Measurements from ENCODE around the gene TTC23L.

Gene TTC23L

DNA sequence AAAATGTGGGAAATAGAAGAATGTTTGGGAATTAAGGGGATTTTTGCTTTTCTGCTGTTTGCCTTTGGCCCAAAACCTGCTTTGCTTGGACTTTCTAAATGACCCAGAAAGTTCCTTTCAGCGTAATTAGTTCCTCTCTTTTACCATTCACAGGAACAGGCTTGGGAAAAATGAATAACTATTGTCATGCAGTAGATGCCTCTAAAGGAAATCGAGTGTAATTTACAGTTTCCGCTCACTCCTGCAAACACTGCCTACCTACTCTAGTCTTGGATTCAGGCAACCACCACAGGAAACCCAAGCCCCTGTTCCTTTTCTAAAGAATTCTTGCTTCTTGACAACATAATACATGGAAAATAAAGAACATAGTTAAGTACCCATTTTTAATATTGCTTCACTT is 25.0 kb downstream of the TTC23L start:
- no peak for DNase-seq (ENCODE audit: insufficient read length, low spot score)
- no peak for FAIRE-seq
- TF ChIP-seq POLR2AphosphoS5 (IDR thresholded peaks at IDR 0.05; ENCODE audit: low read depth, low read length) (no peak), POLR2A (IDR thresholded peaks at IDR 0.05; ENCODE audit: low read depth, low read length) (no peak)

DNA sequence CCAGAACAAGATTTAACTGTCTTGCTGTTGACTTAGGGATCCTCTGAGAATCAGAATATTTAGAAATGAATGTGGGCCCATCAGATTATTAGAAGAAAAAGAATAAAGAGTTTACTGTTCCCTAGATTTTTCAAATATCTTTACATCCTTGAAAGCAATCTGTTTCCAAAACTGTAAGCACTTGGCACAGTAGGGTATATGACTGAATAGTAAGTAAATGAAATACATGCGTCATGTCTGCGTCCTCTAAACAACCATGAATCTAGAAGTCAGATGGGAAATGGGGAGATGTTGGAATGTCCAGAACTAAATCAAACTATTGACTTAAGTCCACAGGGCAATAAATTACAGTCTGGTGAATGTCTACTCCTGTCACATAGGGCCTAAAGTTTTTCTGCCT is 26.1 kb downstream of the TTC23L start:
- no peak for FAIRE-seq
- TF ChIP-seq SPI1 (IDR thresholded peaks at IDR 0.05; ENCODE audit: low read depth, low read length): no peak

DNA sequence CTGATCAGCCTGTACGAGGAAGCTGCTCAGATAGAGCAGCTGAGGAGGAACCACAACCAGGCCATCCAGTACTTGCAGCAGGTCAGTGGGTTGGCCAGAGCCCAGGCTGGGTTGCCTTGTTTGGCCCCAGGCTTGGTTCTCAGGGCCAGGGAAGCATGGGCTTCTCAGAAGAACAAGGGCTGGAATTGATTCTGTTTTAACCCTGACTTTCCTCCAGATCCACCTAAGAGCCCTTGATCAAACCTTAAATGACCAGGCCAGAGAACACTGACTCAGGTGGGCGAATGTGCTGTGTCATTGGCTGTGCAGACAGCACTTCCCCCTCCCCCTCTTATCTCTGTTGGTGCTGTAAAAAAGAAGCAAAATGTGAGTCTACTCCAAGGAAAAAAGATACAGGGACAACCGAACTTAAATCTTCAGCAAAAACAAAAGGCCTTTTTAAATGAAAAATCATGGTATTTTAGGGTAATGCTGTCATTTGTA is 28.1 kb downstream of the TTC23L start:
- no peak for TF ChIP-seq POLR2AphosphoS5 (IDR thresholded peaks at IDR 0.05; ENCODE audit: low read depth, low read length)
- no peak for TF ChIP-seq POU2F2 (IDR thresholded peaks at IDR 0.05; ENCODE audit: low read depth, low read length)
- FAIRE-seq: no peak
- no peak for DNase-seq (ENCODE audit: insufficient read length, low spot score)

More for the DNA sequence above, 26.1 kb downstream of the TTC23L start:
- DNase-seq (ENCODE audit: insufficient read length, low spot score): no peak

- no peak for TF ChIP-seq POU2F2 (IDR thresholded peaks at IDR 0.05; ENCODE audit: low read depth, low read length)
- TF ChIP-seq POLR2AphosphoS5 (IDR thresholded peaks at IDR 0.05; ENCODE audit: low read depth, low read length): no peak
- TF ChIP-seq POLR2A (IDR thresholded peaks at IDR 0.05; ENCODE audit: low read depth, low read length): no peak
- no peak for TF ChIP-seq PAX5 (IDR thresholded peaks at IDR 0.05; ENCODE audit: insufficient read depth, low read length, severe bottlenecking)
- TF ChIP-seq SPI1 (IDR thresholded peaks at IDR 0.05; ENCODE audit: low read depth, low read length): no peak
- TF ChIP-seq TAF1 (IDR thresholded peaks at IDR 0.05; ENCODE audit: low read depth, low read length): no peak
- DNase-seq (ENCODE audit: insufficient read length, low spot score) (no peak), FAIRE-seq (no peak)
Observed at GRCh38 chr5:34867660-34868059, 28.7 kb downstream of the TTC23L start.

GRCh38 chr5:34868791-34869190 is 29.8 kb downstream of the TTC23L start:
- TF ChIP-seq POLR2A (IDR thresholded peaks at IDR 0.05; ENCODE audit: low read depth, low read length): no peak
- no peak for TF ChIP-seq POLR2AphosphoS5 (IDR thresholded peaks at IDR 0.05; ENCODE audit: low read depth, low read length)
- no peak for TF ChIP-seq PAX5 (IDR thresholded peaks at IDR 0.05; ENCODE audit: insufficient read depth, low read length, severe bottlenecking)
- TF ChIP-seq TAF1 (IDR thresholded peaks at IDR 0.05; ENCODE audit: low read depth, low read length): no peak
- no peak for TF ChIP-seq POU2F2 (IDR thresholded peaks at IDR 0.05; ENCODE audit: low read depth, low read length)
- TF ChIP-seq SPI1 (IDR thresholded peaks at IDR 0.05; ENCODE audit: low read depth, low read length): no peak
- FAIRE-seq: no peak
- no peak for DNase-seq (ENCODE audit: insufficient read length, low spot score)

GRCh38 chr5:34869256-34869655 is 30.3 kb downstream of the TTC23L start:
- DNase-seq (ENCODE audit: insufficient read length, low spot score): no peak
- TF ChIP-seq POLR2A (IDR thresholded peaks at IDR 0.05; ENCODE audit: low read depth, low read length) (no peak), POU2F2 (IDR thresholded peaks at IDR 0.05; ENCODE audit: low read depth, low read length) (no peak), SPI1 (IDR thresholded peaks at IDR 0.05; ENCODE audit: low read depth, low read length) (no peak), TAF1 (IDR thresholded peaks at IDR 0.05; ENCODE audit: low read depth, low read length) (no peak), POLR2AphosphoS5 (IDR thresholded peaks at IDR 0.05; ENCODE audit: low read depth, low read length) (no peak), PAX5 (IDR thresholded peaks at IDR 0.05; ENCODE audit: insufficient read depth, low read length, severe bottlenecking) (no peak)
- FAIRE-seq: no peak

DNA sequence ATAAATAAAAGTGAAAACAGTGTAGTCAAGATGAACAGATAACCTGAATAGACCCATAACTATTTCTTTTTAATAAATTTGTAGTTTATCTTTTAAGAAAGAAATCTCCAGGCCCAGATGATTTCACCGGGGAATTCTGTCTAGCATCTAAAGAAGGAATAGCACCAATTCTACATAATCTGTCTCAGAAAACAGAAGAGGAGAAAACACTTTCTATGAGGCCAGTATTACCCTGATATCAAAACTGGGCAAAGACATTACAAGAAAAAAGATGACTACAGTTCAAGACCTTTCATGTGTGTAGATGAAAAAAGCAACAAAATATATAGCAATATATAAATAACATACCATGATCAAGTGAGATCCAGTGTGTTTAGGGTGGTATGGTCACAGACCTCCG is 31.4 kb downstream of the TTC23L start:
- FAIRE-seq (no peak), DNase-seq (ENCODE audit: insufficient read length, low spot score) (no peak)
- TF ChIP-seq TAF1 (IDR thresholded peaks at IDR 0.05; ENCODE audit: low read depth, low read length) (no peak), POLR2AphosphoS5 (IDR thresholded peaks at IDR 0.05; ENCODE audit: low read depth, low read length) (no peak), SPI1 (IDR thresholded peaks at IDR 0.05; ENCODE audit: low read depth, low read length) (no peak), POLR2A (IDR thresholded peaks at IDR 0.05; ENCODE audit: low read depth, low read length) (no peak), POU2F2 (IDR thresholded peaks at IDR 0.05; ENCODE audit: low read depth, low read length) (no peak), PAX5 (IDR thresholded peaks at IDR 0.05; ENCODE audit: insufficient read depth, low read length, severe bottlenecking) (no peak)

DNA sequence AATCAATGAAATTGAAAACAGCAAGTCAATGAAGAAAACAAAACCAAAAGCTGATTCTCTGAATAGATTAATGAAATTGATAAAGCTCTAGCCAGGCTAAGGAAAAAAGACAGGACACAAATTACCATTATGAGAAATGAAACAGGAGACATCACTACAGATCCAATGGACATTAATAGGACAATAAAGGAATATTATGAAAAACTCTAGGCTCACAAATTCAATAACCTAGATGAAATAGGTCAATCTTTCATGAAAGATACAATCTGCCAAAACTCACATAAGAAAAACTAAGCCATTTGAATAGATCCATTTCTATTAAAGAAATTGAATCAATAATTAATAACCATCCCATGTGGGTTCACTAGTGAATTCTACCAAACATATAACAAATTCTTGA is 37.3 kb downstream of the TTC23L start:
- FAIRE-seq (no peak), DNase-seq (ENCODE audit: insufficient read length, low spot score) (no peak)
- no peak for TF ChIP-seq POU2F2 (IDR thresholded peaks at IDR 0.05; ENCODE audit: low read depth, low read length)
- TF ChIP-seq SPI1 (IDR thresholded peaks at IDR 0.05; ENCODE audit: low read depth, low read length): no peak
- no peak for TF ChIP-seq PAX5 (IDR thresholded peaks at IDR 0.05; ENCODE audit: insufficient read depth, low read length, severe bottlenecking)
- TF ChIP-seq POLR2A (IDR thresholded peaks at IDR 0.05; ENCODE audit: low read depth, low read length): no peak
- no peak for TF ChIP-seq POLR2AphosphoS5 (IDR thresholded peaks at IDR 0.05; ENCODE audit: low read depth, low read length)
- TF ChIP-seq TAF1 (IDR thresholded peaks at IDR 0.05; ENCODE audit: low read depth, low read length): no peak

- TF ChIP-seq POLR2A (IDR thresholded peaks at IDR 0.05; ENCODE audit: low read depth, low read length) (no peak), POU2F2 (IDR thresholded peaks at IDR 0.05; ENCODE audit: low read depth, low read length) (no peak), PAX5 (IDR thresholded peaks at IDR 0.05; ENCODE audit: insufficient read depth, low read length, severe bottlenecking) (no peak), TAF1 (IDR thresholded peaks at IDR 0.05; ENCODE audit: low read depth, low read length) (no peak), SPI1 (IDR thresholded peaks at IDR 0.05; ENCODE audit: low read depth, low read length) (no peak), POLR2AphosphoS5 (IDR thresholded peaks at IDR 0.05; ENCODE audit: low read depth, low read length) (no peak)
- DNase-seq (ENCODE audit: insufficient read length, low spot score): no peak
- no peak for FAIRE-seq
Observed at GRCh38 chr5:34881246-34881645, 42.3 kb downstream of the TTC23L start.

DNA sequence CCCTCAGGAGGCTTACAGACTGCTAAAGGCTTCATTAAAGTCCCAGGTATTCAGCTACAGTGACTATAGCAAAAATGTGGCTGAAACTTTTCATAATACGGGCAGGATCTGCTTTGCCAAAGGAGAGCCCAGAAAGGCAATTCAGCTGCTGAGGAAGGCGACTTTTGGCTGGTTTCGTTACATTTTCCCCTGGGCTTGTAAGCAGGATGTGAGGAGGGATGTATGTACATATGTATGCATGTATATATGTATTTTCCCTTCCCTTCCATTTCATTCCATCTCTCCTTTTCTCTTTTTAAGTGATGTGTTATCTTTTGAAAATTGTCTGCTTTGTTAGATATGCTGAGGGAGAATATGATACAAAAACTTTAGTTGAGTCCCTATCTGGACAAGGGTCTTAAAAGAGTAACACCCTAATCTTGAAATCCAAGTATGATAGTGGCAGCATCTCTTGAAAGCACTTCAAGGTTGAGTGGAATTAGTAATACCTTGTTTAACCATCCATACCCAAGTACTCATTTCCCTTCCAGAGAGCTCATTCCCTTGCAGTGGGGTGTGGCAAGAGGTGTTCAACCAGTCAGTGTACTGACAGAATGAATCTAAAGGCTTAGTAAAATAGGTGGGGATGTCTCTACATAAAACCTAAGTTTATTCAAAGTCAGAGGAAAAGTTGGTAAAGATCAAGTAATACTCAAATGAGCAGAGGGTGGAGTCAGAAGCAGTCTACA is 47.6 kb downstream of the TTC23L start:
- no peak for FAIRE-seq
- TF ChIP-seq TAF1 (IDR thresholded peaks at IDR 0.05; ENCODE audit: low read depth, low read length) (no peak), POLR2AphosphoS5 (IDR thresholded peaks at IDR 0.05; ENCODE audit: low read depth, low read length) (no peak), PAX5 (IDR thresholded peaks at IDR 0.05; ENCODE audit: insufficient read depth, low read length, severe bottlenecking) (no peak), POU2F2 (IDR thresholded peaks at IDR 0.05; ENCODE audit: low read depth, low read length) (no peak)
- no peak for DNase-seq (ENCODE audit: insufficient read length, low spot score)
